AG04450 (cell line): ENCODE data around the gene TMEM272. TPM values are rescaled to one million over a fixed set of nuclear protein-coding genes. Genes with fewer than 3 reads are reported as not detected.

Source experiments
- CTCF ChIA-PET: fragments of 300-600, 350-600 bp; formaldehyde crosslinking; extraction: SDS; loops from one replicate; lab custom pipeline; 2022; ENCODE audit warnings: antibody characterized with exemption, inconsistent platforms; lab: Charles Lee
- POLR2A ChIA-PET: fragments of 350-600 bp; formaldehyde crosslinking; extraction: SDS; loops from one replicate; lab custom pipeline; 2021; ENCODE audit warnings: antibody characterized with exemption, inconsistent platforms; lab: Yijun Ruan, JAX
- DNase-seq: peaks from one replicate; pipeline ENCODE4 v3.0.0-alpha.2; 2011; ENCODE audit warnings: low read depth, low spot score
- H3K27ac ChIP-seq: one replicate; pipeline ENCODE4 v1.5.1; 2012; ENCODE audit warnings: low read depth, low read length, control low read depth
- H3K27me3 ChIP-seq: one replicate; pipeline ENCODE4 v1.6.0; 2012; ENCODE audit warnings: low read length; ENCODE audit not compliant: control insufficient read depth, insufficient read depth
- H3K4me3 ChIP-seq: 2 replicates; pipeline ENCODE4 v1.5.1; 2011; ENCODE audit warnings: mild to moderate bottlenecking, low read depth, low read length, control low read depth
- H3K9me3 ChIP-seq: 2 replicates; pipeline ENCODE4 v1.5.1; 2012; ENCODE audit warnings: low read length; ENCODE audit not compliant: control insufficient read depth, insufficient read depth
- CTCF ChIP-seq: IDR thresholded peaks from 2 replicates; pipeline ENCODE4 v1.5.1; 2011; ENCODE audit warnings: low read depth, low read length, control low read depth, inconsistent platforms
- polyA plus RNA-seq: library from polyadenylated mRNA; depleted of rRNA; stranded (reverse); fragments of >200 nt; gene quantifications from 2 replicates; pipeline ENCODE4 v1.2.3, GENCODE V29; 2011

The TMEM272 gene
- polyA plus RNA-seq, 1 experiment, result not detected

DNA sequence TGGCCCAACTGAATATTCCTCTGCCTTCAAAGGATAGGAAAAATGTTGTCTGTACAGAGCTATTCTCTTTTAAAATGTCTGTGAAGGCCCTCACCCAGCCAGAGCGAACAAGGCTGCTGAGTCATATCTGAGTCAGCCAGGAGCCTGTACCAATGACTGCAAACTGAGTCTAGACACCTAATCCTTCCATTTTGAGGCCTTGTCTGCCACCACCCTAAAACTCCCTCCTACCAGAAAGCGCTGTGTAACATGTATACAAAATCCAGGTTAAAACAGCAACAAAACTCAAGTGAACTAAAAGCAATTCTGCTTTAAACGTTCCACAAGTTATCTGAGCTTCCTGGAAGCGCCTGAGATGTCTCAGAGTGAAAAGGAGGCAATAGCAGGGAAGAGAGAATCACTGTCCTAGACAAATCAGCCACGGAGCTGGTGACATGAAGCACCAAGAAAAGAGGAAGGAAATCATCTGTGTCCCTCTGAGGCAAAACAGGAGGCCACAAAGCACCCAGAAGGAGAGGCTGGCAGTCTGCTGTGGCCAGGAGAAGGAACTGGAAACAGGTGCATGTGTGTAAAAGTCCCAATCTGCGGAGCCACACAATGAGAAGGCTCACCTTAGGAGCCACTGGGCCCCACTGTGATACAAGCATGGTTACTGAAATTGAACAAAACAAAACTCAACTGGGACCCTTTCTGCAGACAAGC, 51.3 kb downstream of the TMEM272 start:
- H3K9me3 ChIP-seq, result no peaks in the 10 kb centered on the region
- CTCF ChIA-PET, result interaction anchor here (0.6 to 1.5 kb wide), 6 partner anchors 8 to 366 kb away, joined by 3 to 7 read pairs (median 4); no protein-coding TSS in a partner anchor
- DNase-seq, result peak; percentile 39
- no peak for TF ChIP-seq CTCF
- POLR2A ChIA-PET, result interaction anchor here (1.0 to 2.4 kb wide), 3 partner anchors 30 to 341 kb away, joined by 3 to 16 read pairs (median 3); partner anchors contain the start of gene INTS6
- no peak overlapping the region for H3K4me3 ChIP-seq
- H3K27me3 ChIP-seq, result no peaks in the 10 kb centered on the region
- H3K27ac ChIP-seq, result peak overlapping the region; percentile 43

DNA sequence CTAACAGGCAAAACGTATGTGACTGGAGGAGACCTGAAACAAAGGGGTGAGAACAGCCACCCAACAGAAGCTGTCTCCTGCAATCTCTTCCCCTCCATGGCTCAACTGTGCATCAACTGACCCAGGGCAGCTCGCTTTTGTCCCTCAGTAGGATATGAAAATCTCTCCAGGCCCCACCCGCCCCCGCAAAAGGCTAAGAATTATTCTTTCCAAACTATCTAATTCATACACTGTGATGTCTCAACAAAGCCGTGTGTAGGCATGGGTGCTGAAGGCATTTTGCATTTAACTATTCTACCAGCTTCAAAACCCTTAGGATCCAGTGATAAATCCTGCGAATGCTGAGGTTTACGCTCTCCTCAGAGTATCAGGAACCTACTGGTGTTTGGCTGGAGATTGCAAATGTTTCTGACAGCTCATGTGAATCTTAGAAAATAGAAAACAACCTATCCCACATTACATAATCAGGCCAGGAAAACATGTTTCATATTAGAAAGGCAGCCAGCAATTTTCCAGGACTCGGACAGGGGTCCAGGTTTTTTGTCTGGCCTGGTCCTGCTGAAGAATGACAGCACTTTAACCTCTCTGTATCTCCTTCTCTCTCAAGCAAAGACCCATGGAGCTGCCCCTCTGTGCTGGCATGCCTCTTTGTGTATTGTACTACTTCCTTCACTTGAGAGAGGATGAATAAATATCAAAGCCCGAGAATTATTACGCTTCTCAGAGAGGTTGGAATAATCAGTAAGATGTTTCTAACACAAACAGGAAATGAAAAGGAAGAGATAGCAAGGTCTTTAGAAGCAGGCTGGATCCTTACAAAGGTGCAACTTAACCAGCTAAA, 58.3 kb downstream of the TMEM272 start:
- H3K9me3 ChIP-seq, result no peaks in the 10 kb centered on the region
- POLR2A ChIA-PET, result interaction anchor here (1.0 to 2.7 kb wide), 2 partner anchors 22 to 334 kb away, joined by 3 to 10 read pairs; partner anchors contain the start of gene INTS6
- H3K27me3 ChIP-seq, result no peaks in the 10 kb centered on the region
- TF ChIP-seq CTCF, result no peak
- CTCF ChIA-PET, result interaction anchor here (1.0 to 1.8 kb wide), 3 partner anchors 10 to 342 kb away, joined by 3 to 5 read pairs (median 4); no protein-coding TSS in a partner anchor
- no peak overlapping the region for H3K4me3 ChIP-seq
- DNase-seq, result no peak
- H3K27ac ChIP-seq, result no peak overlapping the region

- TF ChIP-seq CTCF, result no peak
- CTCF ChIA-PET, result interaction anchor here (1.0 to 1.8 kb wide), 4 partner anchors 7 to 341 kb away, joined by 3 to 5 read pairs (median 4); no protein-coding TSS in a partner anchor
- no peak overlapping the region for H3K4me3 ChIP-seq
- H3K9me3 ChIP-seq, result no peaks in the 10 kb centered on the region
- DNase-seq, result no peak
- POLR2A ChIA-PET, result interaction anchor here (1.0 to 2.7 kb wide), 2 partner anchors 21 to 333 kb away, joined by 3 to 10 read pairs; partner anchors contain the start of gene INTS6
- no peak overlapping the region for H3K27ac ChIP-seq
- no peaks in the 10 kb centered on the region for H3K27me3 ChIP-seq
Observed at GRCh38 chr13:51785712-51786424, 59.1 kb downstream of the TMEM272 start.

GRCh38 chr13:51784097-51784496, 60.9 kb downstream of the TMEM272 start:
- TF ChIP-seq CTCF, result no peak
- Histone ChIP-seq H3K27me3 (no peaks in the 10 kb centered on the region), H3K27ac (no peak overlapping the region), H3K4me3 (no peak overlapping the region), H3K9me3 (no peaks in the 10 kb centered on the region)
- ChIA-PET CTCF (no interaction called here), POLR2A (no interaction called here)
- no peak for DNase-seq
